ENCODE measurements around the gene UNK. TPM values are rescaled to one million over a fixed set of nuclear protein-coding genes. Genes with fewer than 3 reads are reported as not detected.
A peak's percentile ranks its signal among the peaks of the same experiment; 100 is the strongest.
"Not testable (repeated sequence)": the region's sequence is repeated elsewhere in the genome, so short reads cannot be mapped to it uniquely, and the experiment has no call there.

The UNK gene
- total RNA-seq, 2 donors from 2014 or later, result 20.7 to 22.6 TPM

- peak in 1 of 2 donors; percentile 1 for ATAC-seq (replicated peaks in 1 of 2)
- no peak overlapping the region for H3K4me3 Mint-ChIP-seq
- H3K27ac Mint-ChIP-seq, result peak overlapping the region; percentile 72
- no peaks in the 10 kb centered on the region for H3K27me3 Mint-ChIP-seq (ENCODE audit: low read depth)
- H3K4me1 Mint-ChIP-seq (ENCODE audit: low read depth), result peaks cover 25% of the 10 kb centered on the region
- no peaks in the 10 kb centered on the region for H3K9me3 Mint-ChIP-seq
- H3K36me3 Mint-ChIP-seq (ENCODE audit: insufficient read depth in 2 of 2), result peaks cover under 1 to 4% of the 10 kb centered on the region in 2 donors
- no peak for DNase-seq
Measured at GRCh38 chr17:75771334-75772281, 13.0 kb upstream of the UNK start.

- ATAC-seq (replicated peaks in 1 of 2), result peak; percentile 5 to 12
Measured at GRCh38 chr17:75773121-75773807, 11.3 kb upstream of the UNK start.

GRCh38 chr17:75773808-75774470 is 10.7 kb upstream of the UNK start:
- peak; percentile 3 to 18 for ATAC-seq (replicated peaks in 1 of 2)
- Mint-ChIP-seq H3K27ac (peak overlapping the region; percentile 28), H3K4me3 (no peak overlapping the region), H3K36me3 (ENCODE audit: insufficient read depth in 2 of 2) (peaks cover 18 to 25% of the 10 kb centered on the region in 2 donors), H3K9me3 (no peaks in the 10 kb centered on the region), H3K27me3 (ENCODE audit: low read depth) (no peaks in the 10 kb centered on the region), H3K4me1 (ENCODE audit: low read depth) (peaks cover 46% of the 10 kb centered on the region)
- DNase-seq, result peak; percentile 50 to 67

More at GRCh38 chr17:75773121-75773807, 11.3 kb upstream of the UNK start:
- Mint-ChIP-seq H3K36me3 (ENCODE audit: insufficient read depth in 2 of 2) (peaks cover 12 to 19% of the 10 kb centered on the region in 2 donors), H3K9me3 (no peaks in the 10 kb centered on the region), H3K27ac (peak overlapping the region; percentile 28), H3K4me3 (no peak overlapping the region), H3K27me3 (ENCODE audit: low read depth) (no peaks in the 10 kb centered on the region), H3K4me1 (ENCODE audit: low read depth) (peaks cover 42% of the 10 kb centered on the region)
- peak; percentile 38 to 55 for DNase-seq

GRCh38 chr17:75774471-75774990 is 10.1 kb upstream of the UNK start:
- ATAC-seq (replicated peaks in 1 of 2) (peak in 1 of 2 donors; percentile 7), DNase-seq (peak in 1 of 2 donors; percentile 64)
- no peaks in the 10 kb centered on the region for H3K9me3 Mint-ChIP-seq
- H3K4me1 Mint-ChIP-seq (ENCODE audit: low read depth), result peaks cover 48% of the 10 kb centered on the region
- H3K4me3 Mint-ChIP-seq, result peak overlapping the region in 1 of 2 donors; percentile 30
- no peaks in the 10 kb centered on the region for H3K27me3 Mint-ChIP-seq (ENCODE audit: low read depth)
- peak overlapping the region; percentile 85 for H3K27ac Mint-ChIP-seq
- peaks cover 18 to 26% of the 10 kb centered on the region in 2 donors for H3K36me3 Mint-ChIP-seq (ENCODE audit: insufficient read depth in 2 of 2)

GRCh38 chr17:75774991-75775668 is 9.5 kb upstream of the UNK start:
- H3K4me3 Mint-ChIP-seq, result peak overlapping the region in 1 of 2 donors; percentile 96
- H3K9me3 Mint-ChIP-seq, result no peaks in the 10 kb centered on the region
- peaks cover 21 to 28% of the 10 kb centered on the region in 2 donors for H3K36me3 Mint-ChIP-seq (ENCODE audit: insufficient read depth in 2 of 2)

GRCh38 chr17:75776386-75777295 is 8.0 kb upstream of the UNK start:
- Mint-ChIP-seq H3K4me3 (peak overlapping the region; percentile 90 to 96), H3K27ac (peak overlapping the region; percentile 99), H3K4me1 (ENCODE audit: low read depth) (peaks cover 52% of the 10 kb centered on the region), H3K9me3 (no peaks in the 10 kb centered on the region), H3K27me3 (ENCODE audit: low read depth) (no peaks in the 10 kb centered on the region), H3K36me3 (ENCODE audit: insufficient read depth in 2 of 2) (peaks cover 21 to 28% of the 10 kb centered on the region in 2 donors)
- ATAC-seq (replicated peaks in 1 of 2) (no peak), DNase-seq (peak in 1 of 2 donors; percentile 42)

More at GRCh38 chr17:75774991-75775668, 9.5 kb upstream of the UNK start:
- H3K27me3 Mint-ChIP-seq (ENCODE audit: low read depth), result no peaks in the 10 kb centered on the region
- DNase-seq (peak; percentile 41 to 57), ATAC-seq (replicated peaks in 1 of 2) (no peak)
- peaks cover 54% of the 10 kb centered on the region for H3K4me1 Mint-ChIP-seq (ENCODE audit: low read depth)
- peak overlapping the region; percentile 99 for H3K27ac Mint-ChIP-seq

GRCh38 chr17:75777296-75777922 is 7.2 kb upstream of the UNK start:
- Mint-ChIP-seq H3K27me3 (ENCODE audit: low read depth) (no peaks in the 10 kb centered on the region), H3K27ac (peak overlapping the region; percentile 99), H3K36me3 (ENCODE audit: insufficient read depth in 2 of 2) (peaks cover 21 to 28% of the 10 kb centered on the region in 2 donors), H3K9me3 (no peaks in the 10 kb centered on the region), H3K4me1 (ENCODE audit: low read depth) (peaks cover 47% of the 10 kb centered on the region), H3K4me3 (peak overlapping the region; percentile 90 to 96)
- ATAC-seq (replicated peaks in 1 of 2) (no peak), DNase-seq (no peak)

GRCh38 chr17:75778066-75778860 is 6.3 kb upstream of the UNK start:
- Mint-ChIP-seq H3K4me1 (ENCODE audit: low read depth) (peaks cover 56% of the 10 kb centered on the region), H3K27ac (peak overlapping the region; percentile 99)
- DNase-seq, result not testable (repeated sequence)

GRCh38 chr17:75778861-75779249 is 5.8 kb upstream of the UNK start:
- H3K9me3 Mint-ChIP-seq, result no peaks in the 10 kb centered on the region
- DNase-seq, result no peak
- peaks cover 21 to 28% of the 10 kb centered on the region in 2 donors for H3K36me3 Mint-ChIP-seq (ENCODE audit: insufficient read depth in 2 of 2)
- no peak for ATAC-seq (replicated peaks in 1 of 2)
- peak overlapping the region; percentile 99 for H3K27ac Mint-ChIP-seq
- H3K4me1 Mint-ChIP-seq (ENCODE audit: low read depth), result peaks cover 61% of the 10 kb centered on the region
- H3K27me3 Mint-ChIP-seq (ENCODE audit: low read depth), result no peaks in the 10 kb centered on the region
- H3K4me3 Mint-ChIP-seq, result peak overlapping the region; percentile 90 to 96

More at GRCh38 chr17:75778066-75778860, 6.3 kb upstream of the UNK start:
- not testable (repeated sequence) for H3K9me3 Mint-ChIP-seq; ATAC-seq (replicated peaks in 1 of 2); H3K27me3 Mint-ChIP-seq (ENCODE audit: low read depth)
- H3K36me3 Mint-ChIP-seq (ENCODE audit: insufficient read depth in 2 of 2), result peaks cover 21 to 28% of the 10 kb centered on the region in 2 donors
- H3K4me3 Mint-ChIP-seq, result peak overlapping the region; percentile 90 to 96

GRCh38 chr17:75779250-75779986 is 5.2 kb upstream of the UNK start:
- ATAC-seq (replicated peaks in 1 of 2), result peak; percentile 67 to 69
- peaks cover 21 to 28% of the 10 kb centered on the region in 2 donors for H3K36me3 Mint-ChIP-seq (ENCODE audit: insufficient read depth in 2 of 2)
- DNase-seq, result peak; percentile 95
- H3K4me3 Mint-ChIP-seq, result peak overlapping the region; percentile 90 to 96
- peaks cover 66% of the 10 kb centered on the region for H3K4me1 Mint-ChIP-seq (ENCODE audit: low read depth)
- H3K9me3 Mint-ChIP-seq, result no peaks in the 10 kb centered on the region
- no peaks in the 10 kb centered on the region for H3K27me3 Mint-ChIP-seq (ENCODE audit: low read depth)
- peak overlapping the region; percentile 90 for H3K27ac Mint-ChIP-seq
